CD4-positive, alpha-beta T cell treated with Interleukin-4 for 1 hour (primary cell): ENCODE results near the gene SMIM44.
"Not testable (repeated sequence)": the region's sequence is repeated elsewhere in the genome, so short reads cannot be mapped to it uniquely, and the experiment has no call there.

ENCODE experiments used
- DNase-seq, 2 donors: peaks; one replicate each; pipeline ENCODE4 v3.0.0-alpha.2; 2020 to 2022

The SMIM44 gene

DNA sequence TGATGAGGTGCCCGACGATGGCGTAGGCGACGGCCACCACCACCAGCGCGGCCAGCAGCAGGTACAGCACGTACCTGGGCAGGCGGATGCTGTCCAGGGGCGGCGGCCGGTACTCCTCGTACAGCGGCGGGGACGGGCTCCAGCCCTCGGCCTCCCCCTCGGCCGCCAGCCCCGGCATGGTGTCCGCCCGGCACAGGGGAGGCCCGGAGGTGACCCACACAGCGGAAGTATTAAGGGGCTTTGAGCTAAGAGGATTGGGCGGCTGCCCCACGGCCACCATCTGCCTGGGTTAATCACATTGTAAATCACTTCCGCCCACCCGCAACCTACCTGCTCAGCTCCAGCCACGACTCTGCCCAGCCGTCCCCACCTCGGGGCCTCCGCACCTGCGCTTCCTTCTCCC, at the start of gene SMIM44:
TSS of gene SMIM44 (minus strand) at position 216 of the 403 bp plus-strand sequence. CDS start at position 178, 38 bp downstream.
- no peak for DNase-seq

- no peak for DNase-seq
These were observed 49.8 kb upstream of the SMIM44 start for GRCh38 chr19:3533033-3533432.

- DNase-seq, result no peak
These were observed 49.0 kb upstream of the SMIM44 start for GRCh38 chr19:3532154-3532786.

DNA sequence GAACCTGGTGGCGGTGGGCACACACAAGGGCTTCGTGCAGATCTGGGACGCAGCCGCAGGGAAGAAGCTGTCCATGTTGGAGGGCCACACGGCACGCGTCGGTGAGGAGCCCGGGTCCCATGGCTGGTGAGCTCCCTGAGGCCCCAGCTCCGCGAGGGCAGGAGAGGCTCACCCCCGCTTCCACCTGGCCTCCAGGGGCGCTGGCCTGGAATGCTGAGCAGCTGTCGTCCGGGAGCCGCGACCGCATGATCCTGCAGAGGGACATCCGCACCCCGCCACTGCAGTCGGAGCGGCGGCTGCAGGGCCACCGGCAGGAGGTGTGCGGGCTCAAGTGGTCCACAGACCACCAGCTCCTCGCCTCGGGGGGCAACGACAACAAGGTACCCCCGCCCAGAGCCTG, 48.5 kb upstream of the SMIM44 start:
- DNase-seq, result no peak

DNA sequence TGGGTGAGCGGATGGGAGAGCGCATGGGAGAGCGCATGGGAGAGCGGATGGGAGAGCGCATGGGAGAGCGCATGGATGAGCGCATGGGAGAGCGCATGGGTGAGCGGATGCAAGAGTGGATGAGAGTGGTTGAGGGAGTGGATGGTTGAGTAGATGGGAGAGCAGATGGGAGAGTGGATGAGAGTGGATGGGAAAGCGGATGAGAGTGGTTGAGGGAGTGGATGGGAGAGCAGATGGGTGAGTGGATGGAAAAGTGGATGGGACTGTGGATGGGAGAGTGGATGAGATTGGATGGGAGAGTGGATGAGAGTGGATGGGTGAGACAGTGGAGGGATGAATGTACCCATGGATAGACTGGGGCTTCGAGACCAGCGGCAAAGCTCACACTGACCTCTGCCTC, 47.1 kb upstream of the SMIM44 start:
- DNase-seq, result no peak

GRCh38 chr19:3529299-3529698, 46.1 kb upstream of the SMIM44 start:
- not testable (repeated sequence) for DNase-seq

GRCh38 chr19:3528539-3529211, 45.4 kb upstream of the SMIM44 start:
- no peak for DNase-seq

DNA sequence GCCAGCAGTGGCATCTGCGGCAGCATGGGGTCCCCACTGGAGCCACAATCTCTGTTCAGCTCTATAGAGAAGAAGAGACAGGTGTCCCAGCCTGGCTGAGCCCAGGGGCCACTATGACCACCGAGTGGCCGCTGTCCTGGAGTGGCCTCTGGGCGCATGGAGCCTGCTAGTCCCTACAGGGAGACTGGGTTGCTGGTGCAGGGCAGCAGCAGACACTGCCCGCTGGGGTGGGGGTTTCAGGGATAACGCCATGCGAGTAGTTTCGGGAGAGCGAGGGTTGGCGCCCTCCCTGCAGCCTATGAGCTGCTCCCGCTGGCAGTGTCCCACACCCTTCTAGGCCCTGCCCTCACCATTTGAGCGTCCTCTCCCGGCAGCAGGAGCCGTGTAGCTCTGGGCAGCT, 44.8 kb upstream of the SMIM44 start:
- no peak for DNase-seq

DNA sequence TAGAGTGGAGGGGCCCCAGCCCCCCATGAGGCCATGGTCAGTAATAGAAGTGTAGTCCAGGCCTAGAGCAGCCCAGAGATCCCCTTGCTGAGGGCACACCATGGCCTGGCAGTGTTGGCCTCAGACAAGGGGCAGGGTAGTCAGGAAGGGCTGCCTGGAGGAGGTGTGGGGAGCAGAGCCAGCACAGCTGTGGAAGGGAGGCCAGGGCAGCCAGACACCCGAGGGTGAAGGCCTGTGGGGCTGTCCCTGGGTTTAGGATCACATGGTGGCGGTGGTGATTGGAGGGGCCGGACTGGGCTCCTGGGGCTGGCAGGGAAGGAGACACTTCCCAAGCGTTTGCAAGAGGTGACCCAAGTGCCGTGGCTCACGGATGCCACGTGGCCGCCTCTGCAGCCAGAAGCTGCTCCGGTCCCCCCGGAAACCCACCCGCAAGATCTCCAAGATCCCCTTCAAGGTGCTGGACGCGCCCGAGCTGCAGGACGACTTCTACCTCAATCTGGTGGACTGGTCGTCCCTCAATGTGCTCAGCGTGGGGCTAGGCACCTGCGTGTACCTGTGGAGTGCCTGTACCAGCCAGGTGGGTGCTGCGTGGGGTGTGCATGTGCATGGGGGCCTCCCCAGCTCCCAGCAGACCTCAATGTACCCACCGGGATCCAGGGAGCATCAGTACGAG, 44.1 kb upstream of the SMIM44 start:
- DNase-seq, result no peak

DNA sequence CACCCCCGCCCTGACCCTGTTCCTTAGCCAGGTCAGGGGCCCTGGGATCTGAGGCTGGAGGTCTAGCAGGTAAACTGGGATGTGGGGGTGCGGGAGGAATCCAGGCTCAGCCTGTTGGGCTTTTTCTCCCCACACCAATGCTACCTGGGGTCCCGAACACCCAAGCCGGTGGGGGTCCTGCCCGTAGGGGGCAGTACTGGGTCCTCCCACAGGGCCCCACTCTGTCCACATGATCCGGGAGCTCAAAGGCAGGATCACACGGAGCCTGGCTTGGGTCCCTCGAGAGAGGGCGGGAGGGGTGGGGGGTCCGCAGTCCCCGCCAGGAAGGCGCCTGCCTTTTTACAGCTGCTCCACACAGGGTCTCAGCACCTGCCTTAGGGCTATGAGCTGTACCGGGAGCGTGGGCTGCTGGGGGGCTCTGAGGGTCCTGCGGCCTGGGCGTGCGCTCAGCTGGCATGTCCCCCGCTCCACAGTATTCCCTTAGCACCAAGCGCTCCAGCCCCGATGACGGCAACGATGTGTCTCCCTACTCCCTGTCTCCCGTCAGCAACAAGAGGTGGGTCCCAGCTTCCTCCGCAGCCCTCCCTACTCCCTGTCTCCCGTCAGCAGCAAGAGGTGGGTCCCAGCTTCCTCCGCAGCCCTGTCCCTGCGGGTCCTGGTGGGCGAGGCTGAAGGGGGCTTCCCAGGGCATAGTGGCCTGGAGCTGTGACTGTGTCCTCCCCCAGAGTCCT, 43.4 kb upstream of the SMIM44 start:
- DNase-seq, result no peak

DNA sequence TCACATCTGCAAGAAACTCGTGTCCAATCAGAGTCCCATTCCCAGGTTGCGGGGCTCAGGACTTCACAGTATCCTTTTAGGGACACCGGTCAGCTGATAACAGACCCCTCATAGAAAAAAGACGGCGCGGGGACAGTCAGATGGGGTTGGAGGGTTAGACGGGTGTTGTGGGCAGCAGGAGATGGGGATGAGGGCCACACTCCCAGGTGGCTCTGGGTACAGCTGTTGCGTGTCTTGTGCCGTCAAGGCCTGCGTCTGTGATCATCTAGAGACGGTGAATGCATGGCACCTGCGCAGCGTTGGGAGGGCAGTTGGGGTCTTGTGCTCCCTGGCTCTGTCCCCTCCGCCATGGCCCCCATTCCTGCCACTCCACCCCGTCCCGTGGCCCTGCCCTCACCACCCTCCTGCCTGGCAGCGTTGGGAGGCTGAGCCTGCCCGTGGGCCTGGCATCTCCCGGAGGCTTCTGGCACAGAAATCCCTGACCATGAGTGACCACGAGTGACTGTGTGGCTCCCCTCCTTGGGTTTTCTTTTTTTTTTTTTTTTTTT, 41.7 kb upstream of the SMIM44 start:
- DNase-seq, result no peak

DNA sequence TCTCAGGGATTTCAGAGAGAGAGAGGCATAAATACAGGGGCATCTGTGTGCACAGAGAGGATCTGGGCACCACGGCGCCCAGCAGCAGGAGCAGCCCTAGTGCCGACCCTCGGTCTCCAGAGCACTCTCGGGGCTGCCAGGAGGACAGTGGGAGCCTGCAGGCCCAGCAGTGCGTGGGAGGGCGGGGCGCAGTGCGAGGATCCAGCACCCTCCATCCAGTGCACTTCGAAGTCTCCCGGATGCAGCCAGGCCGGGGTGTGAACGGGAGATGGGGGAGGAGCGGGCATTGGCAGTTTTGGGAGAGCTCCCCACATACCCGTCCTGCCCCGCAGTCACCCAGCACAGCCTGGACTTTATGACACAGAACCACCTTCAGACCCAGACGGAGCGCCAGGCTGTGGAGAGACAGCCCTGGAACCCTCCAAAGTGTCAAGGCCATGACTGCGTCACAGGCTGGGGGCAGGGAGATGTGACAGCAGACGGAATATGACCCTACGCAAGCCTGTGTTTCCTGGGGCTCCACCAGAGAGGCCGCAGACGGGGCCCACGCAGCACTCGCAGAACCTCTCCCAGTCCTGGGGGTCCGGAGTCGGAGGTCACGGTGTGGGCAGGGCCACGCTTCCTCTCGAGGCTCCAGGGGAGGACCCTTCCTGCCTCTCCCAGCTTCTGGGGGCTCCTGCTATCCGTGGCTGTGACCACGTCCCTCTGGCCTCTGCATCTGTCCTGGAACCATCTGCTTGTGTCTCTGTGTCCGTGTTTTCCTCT, 41.0 kb upstream of the SMIM44 start:
- DNase-seq, result no peak

DNA sequence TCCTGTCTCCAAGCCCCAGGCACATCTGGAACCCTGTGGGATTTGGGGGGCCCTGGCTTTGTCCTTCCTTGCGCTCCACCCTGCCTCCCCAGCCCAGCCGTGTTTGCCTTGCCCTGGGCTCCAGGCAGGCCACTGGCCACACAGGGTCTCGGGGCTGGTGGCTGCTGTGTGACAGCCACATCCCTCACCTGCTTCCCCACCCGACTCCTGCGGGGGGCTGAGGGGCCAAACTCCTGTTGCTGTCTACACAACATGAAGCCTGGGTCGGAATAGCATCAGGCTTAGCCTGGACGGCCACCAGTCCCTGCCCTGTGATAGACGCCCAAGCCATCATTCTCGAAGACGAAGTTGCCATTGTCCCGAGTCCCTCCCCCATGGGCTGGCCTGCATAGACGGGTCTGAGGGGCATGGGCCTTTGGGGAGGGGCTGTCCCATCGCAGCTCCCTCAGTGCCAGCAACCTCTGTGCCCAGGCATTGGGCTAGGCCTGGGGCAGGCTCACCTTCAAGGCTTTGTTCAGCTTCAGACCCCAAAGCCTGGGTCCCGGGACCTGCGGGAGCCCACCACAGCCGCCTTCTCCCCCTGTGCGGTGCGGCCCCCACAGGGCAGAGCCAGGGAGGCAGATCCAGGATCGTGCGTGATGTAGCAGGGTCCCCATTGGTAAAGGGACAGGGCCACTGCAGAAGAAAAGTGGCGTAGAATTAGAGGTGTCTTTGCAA, 40.3 kb upstream of the SMIM44 start:
- DNase-seq, result no peak

GRCh38 chr19:3522421-3523360, 39.5 kb upstream of the SMIM44 start:
- no peak for DNase-seq

GRCh38 chr19:3521104-3521445, 37.8 kb upstream of the SMIM44 start:
- DNase-seq, result no peak

- DNase-seq, result no peak
These were observed 37.2 kb upstream of the SMIM44 start for GRCh38 chr19:3520166-3521103.

DNA sequence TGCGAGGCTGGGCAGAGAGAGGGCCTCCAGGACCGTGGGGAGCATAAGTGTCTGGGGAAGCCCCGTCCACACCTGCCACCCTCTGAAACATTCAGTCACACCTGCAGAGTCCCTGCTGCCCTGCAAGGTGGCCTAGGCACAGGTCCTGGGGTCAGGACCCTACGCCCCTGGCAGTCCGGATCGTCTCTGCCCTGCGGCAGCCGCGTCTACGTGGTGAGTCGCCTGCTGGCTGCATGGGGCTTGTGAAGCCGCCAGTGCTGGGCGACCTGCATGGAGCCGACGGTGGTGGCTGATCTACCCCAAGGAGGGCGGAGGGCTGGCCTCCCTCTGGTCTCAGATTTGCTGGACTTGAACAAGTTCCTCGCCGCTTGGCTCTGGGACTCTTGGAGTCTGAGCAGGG, 35.9 kb upstream of the SMIM44 start:
- DNase-seq, result no peak

DNA sequence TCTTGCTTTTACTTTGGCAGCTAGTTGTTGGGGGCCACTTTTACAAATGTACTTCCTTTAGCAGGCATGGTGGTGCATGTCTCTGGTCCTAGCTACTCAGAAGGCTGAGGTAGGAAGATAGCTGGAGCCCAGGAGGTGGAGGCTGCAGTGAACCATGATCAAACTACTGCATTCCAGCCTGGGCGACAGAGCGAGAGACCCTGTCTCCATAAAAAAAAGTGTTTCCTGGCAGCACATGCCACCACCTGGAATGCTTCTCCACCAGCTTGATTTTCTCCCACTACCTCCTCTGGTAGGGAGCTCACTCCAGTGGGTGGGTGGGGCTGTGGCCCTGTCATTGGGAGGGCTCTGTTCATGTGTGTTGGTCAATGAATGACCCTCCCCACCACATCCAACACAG, 35.4 kb upstream of the SMIM44 start:
- no peak for DNase-seq

DNA sequence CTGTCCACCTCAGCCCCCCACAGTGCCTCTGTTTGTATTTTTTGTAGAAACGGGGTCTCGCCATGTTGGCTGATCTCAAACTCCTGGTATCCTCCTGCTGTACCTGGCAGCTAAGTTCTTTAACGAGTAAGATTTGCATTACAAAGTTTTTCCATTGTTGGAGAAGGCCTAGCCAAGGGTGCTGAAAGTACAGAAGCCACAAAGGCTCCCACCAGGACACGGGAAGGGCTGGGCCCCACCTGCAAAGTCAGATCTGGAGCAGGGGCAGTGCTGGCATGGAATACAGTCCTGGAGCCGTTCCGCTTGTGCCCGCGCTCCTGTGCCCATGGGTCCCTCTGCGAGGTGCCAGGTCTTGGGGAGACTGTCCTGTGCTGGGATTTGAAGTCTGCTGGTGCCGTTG, 35.0 kb upstream of the SMIM44 start:
- no peak for DNase-seq

- DNase-seq, result no peak
These were observed 34.4 kb upstream of the SMIM44 start for GRCh38 chr19:3517638-3518037.
